ENCODE results near the gene BLNK.

Gene BLNK

DNA sequence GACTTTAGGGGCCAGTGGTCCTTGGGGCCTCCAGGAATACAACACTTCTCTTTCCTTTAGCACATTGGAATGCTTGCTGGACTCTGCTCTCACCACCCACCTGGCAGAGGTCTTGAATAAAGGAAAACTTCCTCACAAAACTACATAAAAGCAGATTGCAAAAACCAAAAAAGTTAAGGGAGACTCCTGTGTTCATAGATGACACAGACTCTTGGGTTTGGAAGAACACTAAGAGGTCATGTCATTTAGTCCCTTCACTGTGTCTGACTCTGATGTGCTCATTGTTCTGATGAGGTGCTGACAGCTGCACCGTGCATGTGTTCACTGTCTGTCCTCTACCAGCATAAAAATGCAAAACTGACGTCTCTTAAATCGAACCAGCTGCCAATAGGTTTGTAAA is 11.4 kb downstream of the BLNK start:
- DNase-seq, result no peak

DNA sequence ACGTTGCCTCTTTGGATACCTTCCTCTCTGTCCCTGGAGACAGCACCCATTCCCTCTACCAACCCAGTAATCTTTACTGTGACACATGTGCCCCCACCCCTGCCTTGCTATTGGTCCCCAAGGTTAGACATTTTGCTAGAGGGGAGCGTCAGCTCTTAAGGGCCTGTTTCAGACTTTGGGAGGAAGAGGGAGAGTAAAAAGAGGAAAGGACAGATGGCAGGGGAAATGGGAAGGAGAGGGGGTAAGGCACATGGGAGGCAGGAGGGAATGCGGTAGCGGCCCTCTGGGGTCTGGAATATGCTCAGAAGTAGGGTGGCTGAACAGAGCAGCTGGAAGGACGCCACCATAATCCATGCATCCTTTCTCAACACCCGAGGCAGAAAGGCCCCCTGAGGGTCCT is 12.2 kb downstream of the BLNK start:
- no peak for DNase-seq

DNA sequence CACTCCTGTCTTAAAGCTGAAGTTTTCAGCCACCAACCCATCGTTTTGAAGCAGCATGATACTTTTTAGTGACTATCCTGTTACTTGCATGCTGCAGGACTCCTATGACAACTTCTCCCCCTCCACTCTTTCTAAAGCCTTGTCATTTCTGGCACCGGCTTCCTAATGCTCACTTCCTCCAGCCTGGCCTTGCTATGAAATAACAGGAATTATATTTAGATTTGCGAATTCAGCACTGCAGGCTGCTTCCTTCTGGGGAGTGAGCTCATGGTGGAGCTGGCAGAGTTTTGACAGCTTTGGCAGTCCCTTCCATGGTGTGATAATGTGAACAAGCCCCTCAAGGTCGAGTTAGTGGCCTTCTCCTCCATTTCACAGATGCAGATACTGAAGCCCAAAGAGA is 13.4 kb downstream of the BLNK start:
- DNase-seq, result no peak

DNA sequence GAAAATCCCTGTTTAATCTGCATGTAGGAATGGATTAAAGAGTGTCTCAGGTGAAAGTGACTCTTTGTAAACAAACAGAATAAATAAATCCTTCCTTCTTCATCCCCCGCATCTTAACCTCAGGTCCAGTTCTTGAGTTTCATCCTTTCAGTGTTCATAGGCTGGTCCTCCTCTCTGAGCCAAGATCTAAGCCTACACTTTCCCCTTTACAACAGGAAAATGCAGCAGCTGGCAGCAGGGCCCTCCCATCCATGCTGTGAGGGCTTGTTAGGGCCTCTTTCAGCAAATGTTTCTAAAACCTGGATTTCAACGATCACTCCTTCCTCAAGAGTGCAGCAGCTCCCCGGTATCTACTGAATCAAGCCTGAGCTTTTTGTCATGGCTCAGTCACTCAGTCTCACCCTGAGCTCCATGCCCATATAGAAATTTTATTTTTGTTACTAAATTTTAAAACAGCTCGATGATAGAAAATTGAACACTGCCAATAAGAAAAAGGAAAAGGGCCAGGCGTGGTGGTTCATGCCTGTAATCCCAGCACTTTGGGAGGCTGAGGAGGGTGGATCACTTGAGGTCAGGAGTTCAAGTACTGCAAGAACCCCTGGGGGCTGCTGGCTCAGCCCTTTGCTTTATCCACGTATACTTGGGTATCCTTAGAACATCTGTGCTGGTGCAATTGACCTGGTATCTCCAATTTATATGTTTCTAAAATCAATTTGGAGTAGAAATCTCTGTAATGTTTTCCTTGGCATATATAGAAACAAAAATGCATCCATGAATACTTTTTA is 15.6 kb downstream of the BLNK start:
- no peak for DNase-seq

DNA sequence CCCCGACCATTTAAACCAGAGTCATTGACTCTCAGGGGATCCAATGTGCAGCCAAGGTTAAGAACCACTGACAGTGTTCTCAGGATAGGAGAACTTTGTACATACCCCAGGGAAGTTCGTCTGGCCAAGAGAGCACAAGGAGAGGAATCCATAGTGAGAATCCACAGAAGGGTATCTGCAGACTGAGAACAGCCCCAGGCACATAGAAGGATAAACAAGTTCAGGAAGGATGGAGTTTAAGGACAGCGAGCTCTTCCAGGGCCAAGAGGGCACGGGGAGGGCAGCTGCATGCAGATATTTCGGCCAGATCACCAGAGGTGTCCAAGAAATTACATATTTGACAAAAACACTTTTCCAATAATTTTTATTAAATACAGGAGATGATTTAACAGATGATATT is 16.4 kb downstream of the BLNK start:
- DNase-seq, result no peak

DNA sequence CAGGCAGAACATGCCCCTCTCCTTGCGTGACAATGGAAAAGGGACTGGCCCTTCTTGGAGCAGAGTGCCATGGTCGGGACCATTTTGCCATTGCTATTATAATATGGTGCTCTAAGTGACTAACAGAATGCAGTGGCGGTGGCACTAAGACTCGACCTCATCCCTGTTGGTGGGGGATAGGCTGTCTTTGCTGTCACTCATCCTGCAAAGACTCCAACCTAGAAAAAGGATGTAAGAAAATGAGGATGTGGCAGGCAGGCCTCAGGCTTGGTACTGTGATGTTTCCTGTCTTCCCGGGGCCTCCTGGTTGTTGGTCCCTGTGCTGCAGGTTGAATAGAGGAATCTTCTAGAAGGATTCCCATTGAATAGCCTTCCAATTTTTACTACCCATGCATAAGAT is 18.6 kb downstream of the BLNK start:
- DNase-seq, result no peak

DNA sequence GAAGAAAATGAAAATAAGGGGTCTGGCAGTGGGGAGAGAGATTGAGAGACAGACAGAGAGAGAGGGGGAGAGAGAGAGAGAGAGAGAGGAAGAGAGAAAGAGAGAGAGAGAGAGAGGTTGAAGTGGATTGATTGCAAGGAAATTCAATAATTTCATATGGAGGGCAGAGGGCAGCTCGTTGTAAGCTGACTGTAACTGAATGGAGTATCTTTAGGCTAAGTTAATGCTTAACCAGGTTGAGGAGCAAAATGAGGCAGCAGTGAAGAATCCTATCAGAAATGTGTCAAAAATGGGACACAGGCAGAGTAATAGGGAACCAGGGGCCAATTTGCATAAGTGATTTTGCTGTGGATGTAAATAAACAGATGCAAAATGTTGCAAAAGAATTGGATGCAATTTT is 21.0 kb downstream of the BLNK start:
- DNase-seq, result no peak

DNA sequence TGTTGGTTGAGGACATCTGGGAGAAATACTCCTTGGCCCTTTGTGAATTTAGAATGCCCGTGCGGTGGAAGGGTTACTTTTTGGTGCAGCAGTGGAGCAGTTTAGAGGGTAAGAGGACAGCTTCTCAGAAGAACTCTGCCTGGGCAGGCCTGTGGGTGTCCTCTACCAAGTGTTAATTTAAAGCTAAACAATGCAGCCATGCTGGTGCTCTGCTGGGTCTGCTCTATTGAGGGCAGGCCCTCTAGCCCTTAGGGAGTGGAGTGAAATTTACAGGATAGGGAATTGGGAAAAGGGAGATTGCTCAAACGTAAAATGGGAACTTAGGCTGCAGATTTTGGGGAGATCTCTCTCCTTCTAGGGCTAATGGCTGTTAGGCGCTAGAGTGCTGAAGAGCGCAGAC is 22.1 kb downstream of the BLNK start:
- DNase-seq, result no peak

DNA sequence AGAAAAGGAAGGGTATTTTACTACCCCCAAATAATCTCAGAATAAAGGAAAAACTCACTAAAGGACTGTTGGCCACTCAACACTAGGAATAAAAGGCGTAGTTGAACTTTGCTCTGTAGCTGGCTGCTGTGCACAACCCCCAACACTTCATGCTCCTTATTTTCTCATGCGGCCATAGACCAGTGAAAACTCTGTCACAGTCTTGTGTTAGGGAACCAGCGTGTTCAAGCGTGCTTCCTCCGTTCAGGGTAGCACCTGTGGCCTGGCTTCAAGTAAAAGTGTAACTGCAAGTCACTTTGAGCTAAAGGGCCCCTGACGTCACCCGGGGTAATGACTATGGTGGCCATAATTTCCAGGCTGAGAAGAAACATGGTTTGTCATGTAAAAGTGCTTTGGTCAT is 27.0 kb downstream of the BLNK start:
- no peak for DNase-seq

DNA sequence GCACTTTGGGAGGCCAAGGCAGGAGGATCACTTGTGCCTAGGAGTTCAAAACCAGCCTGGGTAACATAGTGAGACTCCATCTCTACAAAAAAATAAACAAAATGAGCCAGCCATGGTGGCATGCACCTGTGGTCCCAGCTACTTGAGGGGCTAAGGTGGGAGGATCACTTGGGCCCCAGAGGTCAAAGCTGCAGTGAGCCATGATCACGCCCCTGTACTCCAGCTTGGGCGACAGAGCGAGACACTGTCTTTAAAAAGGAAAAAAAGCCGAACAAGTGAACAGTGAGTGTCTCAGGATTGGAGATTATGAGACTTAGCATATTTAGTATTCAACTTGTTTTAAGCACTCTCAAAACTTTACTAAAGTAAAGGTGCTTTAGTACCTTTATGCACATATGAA is 28.1 kb downstream of the BLNK start:
- no peak for DNase-seq

DNA sequence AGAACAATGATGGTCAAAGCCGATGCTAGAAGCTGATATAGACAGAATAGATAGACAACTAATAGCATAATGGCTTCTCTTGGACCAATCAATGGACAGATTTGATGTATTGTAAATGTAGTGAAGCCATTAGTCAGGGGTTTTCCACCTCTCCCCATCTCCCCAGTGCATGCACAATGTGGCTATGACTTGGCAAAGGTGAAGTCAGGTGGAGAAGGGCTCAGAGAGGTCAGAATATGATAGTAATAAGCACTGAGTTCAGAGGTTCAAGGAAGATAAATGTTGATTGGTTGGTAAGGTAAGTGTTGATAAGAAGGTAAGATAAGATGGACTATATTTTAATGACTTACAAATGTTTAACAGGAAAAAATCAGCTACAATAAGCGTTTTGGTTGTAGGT is 28.5 kb downstream of the BLNK start:
- DNase-seq, result no peak

DNA sequence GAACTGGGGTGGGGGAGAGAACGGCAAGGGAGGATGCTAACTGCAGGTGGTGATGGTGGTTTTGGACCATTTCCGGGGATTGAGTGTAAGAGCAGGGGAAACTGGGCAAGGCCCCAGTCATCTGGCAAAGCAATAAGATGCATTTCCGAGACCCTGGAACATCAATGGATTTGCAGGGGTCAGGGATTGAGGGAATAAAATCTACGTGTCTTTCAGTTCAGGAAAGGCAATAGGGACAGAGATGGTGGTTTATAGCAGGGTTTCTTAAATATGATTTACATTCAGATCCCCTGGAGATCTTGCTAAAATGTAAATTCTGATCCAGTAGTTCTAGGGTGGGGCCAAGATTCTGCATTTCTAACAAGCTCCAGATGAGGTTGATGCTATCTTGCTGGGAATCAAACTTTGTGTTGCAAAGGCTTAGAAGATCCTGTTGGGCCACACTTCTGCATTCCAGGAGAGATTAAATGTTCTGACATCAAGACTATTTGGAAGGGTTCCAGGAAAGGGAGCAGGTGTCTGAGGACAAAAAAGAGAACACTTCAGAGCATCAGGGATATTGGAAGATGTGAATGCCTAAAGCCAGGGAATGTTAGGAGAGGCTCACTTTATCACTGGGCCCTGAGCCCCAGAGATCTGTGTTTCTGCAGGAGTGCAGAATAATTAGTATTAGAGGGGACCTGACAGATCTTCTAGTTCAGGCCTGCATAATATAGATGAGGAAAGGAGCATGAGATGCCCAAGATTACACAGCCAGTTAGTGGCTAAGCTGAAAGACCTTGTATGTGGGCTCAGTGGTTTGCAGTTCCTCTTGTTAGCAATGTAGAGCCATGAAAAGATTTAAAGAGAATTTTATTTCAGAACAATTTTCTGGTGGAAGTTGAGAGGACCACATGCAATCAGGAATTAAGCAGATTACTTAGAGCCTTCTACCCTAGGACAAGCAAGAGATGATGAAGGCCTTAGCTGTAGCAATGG is 32.4 kb downstream of the BLNK start:
- DNase-seq, result no peak

DNA sequence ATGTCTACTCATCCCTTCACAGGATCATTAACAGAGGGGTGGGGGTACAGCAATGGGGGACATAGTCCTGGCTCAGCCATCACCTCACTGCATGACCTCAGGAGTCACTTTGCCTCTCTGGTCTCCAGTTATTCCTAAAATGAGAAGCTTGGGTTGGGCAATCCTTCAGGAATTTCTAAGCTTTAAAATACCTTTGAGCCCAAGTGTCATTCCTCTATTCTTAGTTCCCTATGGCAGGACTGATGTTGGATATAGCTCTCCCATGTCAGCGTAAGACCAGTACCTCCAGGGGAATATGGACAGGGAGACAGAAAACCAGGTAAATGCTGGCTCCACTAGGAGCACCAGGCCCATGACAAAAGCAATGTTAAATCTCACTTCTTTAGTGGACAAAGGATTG is 34.5 kb downstream of the BLNK start:
- no peak for DNase-seq

DNA sequence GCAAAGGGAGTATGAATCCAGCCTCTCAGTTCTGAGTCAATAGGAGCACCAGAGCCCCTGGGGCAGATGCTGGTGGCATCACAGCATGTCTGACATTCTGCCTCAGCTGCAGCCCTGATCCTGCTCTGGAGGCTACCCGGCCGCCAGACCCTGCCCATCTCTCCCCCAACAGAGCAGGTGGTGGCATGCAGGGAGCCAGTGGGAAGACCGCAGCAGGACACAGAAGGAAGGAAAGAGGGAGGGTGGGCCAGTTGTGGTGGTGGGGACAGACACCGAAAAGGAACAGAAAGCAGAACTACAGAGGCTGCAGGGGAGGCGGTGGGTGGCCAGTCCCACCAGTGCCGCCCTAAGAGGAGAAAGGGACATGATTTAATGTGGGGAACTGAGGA is 35.3 kb downstream of the BLNK start:
- DNase-seq, result no peak

DNA sequence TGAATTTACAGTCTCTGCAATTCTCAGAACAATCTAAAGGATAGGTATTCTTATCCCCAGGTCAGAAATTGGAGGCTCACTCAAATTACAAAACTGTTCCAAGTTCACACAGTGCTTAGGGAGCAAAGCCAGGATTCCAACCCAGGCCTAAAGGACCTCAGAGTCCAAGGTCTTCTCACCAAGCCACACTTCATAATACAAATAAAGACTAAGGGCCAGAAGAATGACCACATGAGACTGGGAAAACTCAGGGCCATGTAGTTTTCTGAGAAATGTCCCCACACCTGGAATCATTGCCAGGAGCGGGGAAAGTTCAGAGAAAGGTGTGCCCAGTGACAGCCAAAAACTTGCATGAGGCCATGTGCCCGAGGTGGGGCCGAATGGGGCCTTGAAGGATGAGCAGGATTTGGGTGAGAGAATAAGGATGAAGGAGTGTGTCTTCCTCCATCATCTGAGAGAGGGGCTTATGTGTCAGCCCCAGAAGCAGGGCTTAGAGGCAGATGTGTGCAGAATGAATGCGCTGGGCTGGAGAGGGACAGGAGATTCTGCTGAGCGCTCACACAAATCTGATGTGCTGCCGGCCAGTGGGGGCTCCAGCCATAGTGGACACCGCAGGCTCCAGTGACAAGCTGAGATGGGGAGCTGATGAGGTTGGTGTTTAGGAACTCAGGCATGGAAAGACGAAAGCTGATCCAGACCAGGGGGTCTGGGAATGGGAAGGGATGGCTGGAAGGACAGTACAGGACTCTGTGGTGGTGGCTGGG is 35.9 kb downstream of the BLNK start:
- DNase-seq, result no peak

DNA sequence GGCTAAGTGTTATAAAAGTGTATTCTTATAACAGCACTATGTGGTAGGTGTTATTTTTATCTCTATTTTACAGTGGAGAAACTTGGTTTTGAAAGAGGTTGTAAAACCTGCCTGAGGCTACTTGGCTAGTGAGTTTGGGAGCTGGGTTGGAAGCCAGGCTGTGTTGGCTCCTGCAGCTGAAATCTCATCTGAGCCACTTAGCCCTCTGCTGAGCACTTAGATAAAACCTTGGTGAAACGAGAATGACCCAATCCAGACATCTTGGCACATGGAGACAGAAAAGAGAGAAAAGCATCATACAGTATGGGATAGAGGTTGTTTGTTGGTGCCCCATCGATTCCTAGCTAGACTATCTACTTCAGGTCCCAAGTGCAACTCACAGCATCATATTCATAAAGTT is 37.4 kb downstream of the BLNK start:
- no peak for DNase-seq

DNA sequence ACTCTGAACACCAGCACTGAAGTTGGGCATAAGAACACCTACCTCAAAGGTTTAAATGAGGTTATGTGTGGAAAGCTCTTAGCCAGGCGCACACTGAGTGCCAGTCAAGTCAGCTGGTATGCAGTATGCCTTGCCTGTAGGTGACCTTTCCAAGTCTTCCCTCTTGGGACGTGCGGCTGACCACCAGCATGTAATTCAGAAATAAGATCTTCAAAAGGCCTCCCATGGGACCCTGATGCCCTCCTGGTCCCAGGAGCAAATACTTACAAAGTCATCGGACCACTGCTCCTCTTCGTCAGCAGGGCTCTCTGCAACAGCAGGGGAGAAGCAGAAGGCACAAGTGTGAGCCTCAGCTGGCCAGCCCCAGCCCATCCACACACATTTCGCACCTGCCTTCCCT is 40.8 kb downstream of the BLNK start:
- DNase-seq, result no peak

DNA sequence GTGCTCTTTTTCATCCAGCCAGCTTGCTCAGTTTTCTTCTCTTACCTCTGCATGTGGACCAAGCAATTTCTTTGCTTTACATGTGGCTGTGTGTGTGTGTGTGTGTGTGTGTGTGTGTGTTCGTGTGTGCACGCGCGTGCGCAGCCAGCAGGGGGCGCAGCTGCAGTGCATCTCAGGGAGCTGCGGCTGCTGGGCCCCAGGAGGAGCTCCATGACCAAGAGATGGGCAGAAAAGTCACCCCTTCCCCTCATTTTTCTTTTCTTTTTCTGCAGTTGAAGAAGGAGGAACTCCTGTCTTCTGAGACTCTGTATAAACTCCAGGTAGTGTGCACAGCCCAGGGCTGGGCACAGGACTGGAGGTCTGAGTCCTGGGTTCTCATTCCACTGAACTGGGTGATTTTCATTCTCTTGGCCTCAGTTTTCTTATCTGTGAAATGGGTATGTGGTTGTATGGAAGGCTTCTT is 41.8 kb downstream of the BLNK start:
- DNase-seq, result peak; percentile 47

DNA sequence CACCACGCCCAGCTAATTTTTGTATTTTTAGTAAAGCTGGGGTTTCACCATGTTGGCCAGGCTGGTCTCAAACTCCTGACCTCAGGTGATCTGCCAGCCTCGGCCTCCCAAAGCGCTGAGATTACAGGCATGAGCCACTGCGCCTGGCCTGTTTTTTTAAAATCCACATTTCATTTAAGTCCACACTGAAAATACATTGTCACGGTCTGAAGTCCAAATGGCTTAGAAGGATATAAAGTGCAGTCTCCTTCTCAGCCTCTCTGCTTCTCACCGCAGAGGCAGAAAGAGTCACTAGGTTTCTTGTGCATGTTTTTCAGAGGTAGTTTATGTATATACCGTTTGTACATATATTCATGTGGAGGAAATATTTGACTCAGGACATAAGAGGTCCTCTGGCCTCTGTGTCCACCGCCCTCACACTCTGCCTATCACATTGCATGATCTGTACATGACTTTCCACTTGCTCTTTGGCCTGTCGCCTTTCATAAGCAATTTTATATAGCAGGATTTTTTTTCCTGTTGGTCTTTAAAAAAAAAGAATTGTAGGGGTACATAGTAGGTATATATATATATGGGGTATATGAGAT is 42.9 kb downstream of the BLNK start:
- no peak for DNase-seq

DNA sequence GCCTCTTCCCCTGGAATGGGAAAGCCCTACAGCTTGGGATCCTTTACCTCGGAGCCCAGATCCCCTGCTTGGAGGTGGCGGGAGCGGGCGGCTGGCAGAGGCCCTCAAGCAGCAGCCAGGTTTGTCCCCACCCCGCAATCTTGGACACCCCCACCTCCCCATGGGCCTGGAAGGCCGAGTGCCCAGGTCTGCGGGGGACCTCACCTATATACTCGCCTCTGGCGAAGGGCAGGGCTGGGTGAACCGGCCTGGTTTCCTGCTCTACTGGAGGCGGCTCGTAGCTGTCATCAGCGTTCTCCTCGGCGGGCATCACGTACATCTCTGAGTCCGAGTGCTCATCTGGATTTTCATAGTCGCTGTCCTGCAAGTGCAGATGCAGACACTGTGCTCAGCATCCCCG is 44.2 kb downstream of the BLNK start:
- no peak for DNase-seq

DNA sequence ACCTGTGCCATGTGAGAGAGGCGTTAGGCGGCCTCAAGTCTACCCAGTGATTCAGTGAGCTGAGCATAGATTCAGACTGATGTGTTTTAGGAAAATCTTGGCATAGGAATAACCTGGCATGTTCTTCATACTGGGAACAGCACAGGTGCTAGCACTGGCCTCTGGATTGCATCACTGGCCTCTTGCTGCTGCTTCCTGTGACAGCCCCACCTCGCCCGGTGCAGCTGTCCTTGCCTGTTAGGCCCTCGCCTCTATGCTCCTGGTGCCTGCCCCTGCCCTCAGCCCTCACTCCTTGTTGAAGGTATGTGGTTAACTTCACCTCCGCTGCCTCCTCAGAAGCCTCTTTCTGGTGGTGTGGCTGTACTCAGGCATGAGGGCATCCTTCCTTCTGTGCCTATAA is 46.2 kb downstream of the BLNK start:
- peak; percentile 3 for DNase-seq

DNA sequence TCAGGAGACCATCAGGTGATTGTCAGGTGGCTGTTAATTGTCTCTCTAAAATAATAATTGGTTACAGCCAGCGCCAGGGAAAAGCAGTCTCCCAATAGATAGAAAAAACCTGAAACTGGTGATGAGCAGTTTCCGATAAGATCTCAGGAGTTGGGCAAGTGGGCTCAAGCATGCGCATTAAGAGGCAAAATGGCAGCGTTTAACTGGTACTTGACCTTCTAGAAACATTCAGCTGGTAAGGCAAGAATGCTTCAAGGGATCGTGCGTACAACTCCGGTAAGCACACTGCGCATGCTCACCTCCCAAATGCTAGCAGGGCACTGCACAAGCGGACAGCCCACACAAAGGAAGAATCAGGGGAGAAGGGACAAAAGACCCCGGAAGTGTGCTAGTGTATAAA is 48.5 kb downstream of the BLNK start:
- no peak for DNase-seq

DNA sequence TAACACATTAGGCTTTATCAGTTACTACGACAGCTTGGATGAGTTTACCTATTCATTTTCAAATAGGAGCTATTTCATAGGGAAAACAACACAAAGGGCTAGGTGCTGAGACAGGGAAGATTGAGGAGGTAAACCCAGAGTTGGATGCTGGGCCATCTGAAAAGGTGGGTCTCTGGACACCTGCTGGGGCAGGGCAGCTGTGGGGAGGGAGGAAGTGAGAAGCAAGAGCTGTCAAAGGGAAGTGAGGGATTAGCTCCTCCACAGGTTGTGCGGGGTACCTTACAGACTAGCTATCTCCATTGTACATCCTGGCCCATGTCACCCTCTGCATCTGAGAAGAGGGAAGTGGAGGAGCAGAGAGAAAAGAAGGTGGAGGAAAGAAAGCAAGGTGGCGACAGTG is 48.9 kb downstream of the BLNK start:
- no peak for DNase-seq
